HepG2 (cell line): ENCODE results near the gene DNAJA3. TPM values are rescaled to one million over a fixed set of nuclear protein-coding genes. Genes with fewer than 3 reads are reported as not detected.

Experiments
- ARID4A ChIP-seq: sonication (generic); formaldehyde crosslinking; IDR thresholded peaks from 2 replicates; pipeline ENCODE4 v1.5.0; 2020; ENCODE audit warnings: mild to moderate bottlenecking, missing genetic modification reagents, borderline replicate concordance
- ASH2L ChIP-seq: fragments of 300-600, 200-600 bp; sonication (generic); IDR thresholded peaks from 2 replicates; pipeline ENCODE4 v1.7.0; 2017; ENCODE audit warnings: low read depth, mild to moderate bottlenecking, moderate library complexity, mixed read lengths, low read length; ENCODE audit not compliant: insufficient read length
- CSRNP1 ChIP-seq: sonication (generic); formaldehyde crosslinking; IDR thresholded peaks from 2 replicates; pipeline ENCODE4 v1.8.1; 2023; ENCODE audit warnings: mild to moderate bottlenecking, missing genetic modification reagents
- EED ChIP-seq: sonication (generic); formaldehyde crosslinking; IDR thresholded peaks from 2 replicates; pipeline ENCODE4 v1.5.0; 2020; ENCODE audit warnings: mild to moderate bottlenecking, missing genetic modification reagents
- GMEB1 ChIP-seq: sonication (generic); formaldehyde crosslinking; IDR thresholded peaks from 2 replicates; pipeline ENCODE4 v1.5.1; 2020; ENCODE audit warnings: missing genetic modification reagents, mild to moderate bottlenecking, borderline replicate concordance
- HINFP ChIP-seq: sonication (generic); formaldehyde crosslinking; IDR thresholded peaks from 2 replicates; pipeline ENCODE4 v1.4.0; 2020; ENCODE audit warnings: low read depth, mild to moderate bottlenecking, missing genetic modification reagents
- HOXA3 ChIP-seq: sonication (generic); formaldehyde crosslinking; IDR thresholded peaks from 2 replicates; pipeline ENCODE4 v1.5.0; 2020; ENCODE audit warnings: missing genetic modification reagents
- LCORL ChIP-seq, 2 experiments: fragments of 450-650 bp in 1 of 2; sonication (generic) in 1 of 2; formaldehyde crosslinking in 1 of 2; IDR thresholded peaks; 2 replicates each; pipeline versions ENCODE4 v1.5.0 to v1.6.1; 2017 to 2020; ENCODE audit warnings: antibody characterized with exemption in 1 of 2, missing genetic modification reagents in 1 of 2
- NCOA5 ChIP-seq: sonication (generic); formaldehyde crosslinking; IDR thresholded peaks from 2 replicates; pipeline ENCODE4 v1.4.0; 2020; ENCODE audit warnings: missing genetic modification reagents
- RFX3 ChIP-seq: IDR thresholded peaks from 2 replicates; pipeline ENCODE4 v1.6.1; 2016; ENCODE audit warnings: missing biosample characterization, missing genetic modification reagents
- RFX5 ChIP-seq: IDR thresholded peaks from 2 replicates; pipeline ENCODE4 v1.6.1; 2011; ENCODE audit warnings: low read depth, low read length, improper control_type of control experiment
- RFXANK ChIP-seq: IDR thresholded peaks from 2 replicates; pipeline ENCODE4 v1.6.1; 2016
- SAFB2 ChIP-seq: sonication (generic); formaldehyde crosslinking; IDR thresholded peaks from 2 replicates; pipeline ENCODE4 v1.5.1; 2020; ENCODE audit warnings: missing genetic modification reagents, low read depth, mild to moderate bottlenecking, borderline replicate concordance
- SATB2 ChIP-seq: sonication (generic); formaldehyde crosslinking; IDR thresholded peaks from 2 replicates; pipeline ENCODE4 v1.5.0; 2020; ENCODE audit warnings: missing genetic modification reagents
- XRCC5 ChIP-seq: fragments of 200-400 bp; formaldehyde crosslinking; optimal IDR thresholded peaks from 2 replicates; pipeline ENCODE3; 2017; ENCODE audit warnings: mild to moderate bottlenecking, low read length
- ZBTB26 ChIP-seq: IDR thresholded peaks from 2 replicates; pipeline ENCODE4 v1.6.1; 2016; ENCODE audit warnings: missing compliant biosample characterization, missing genetic modification reagents, borderline replicate concordance
- ZFP36L2 ChIP-seq: sonication (generic); formaldehyde crosslinking; IDR thresholded peaks from 2 replicates; pipeline ENCODE4 v1.4.0; 2020; ENCODE audit warnings: missing genetic modification reagents
- ZNF317 ChIP-seq: sonication (generic); formaldehyde crosslinking; IDR thresholded peaks from 2 replicates; pipeline ENCODE4 v1.5.0; 2020; ENCODE audit warnings: mild to moderate bottlenecking, missing genetic modification reagents
- ZNF772 ChIP-seq: sonication (generic); formaldehyde crosslinking; IDR thresholded peaks from 2 replicates; pipeline ENCODE4 v1.5.0; 2020; ENCODE audit warnings: mild to moderate bottlenecking, missing genetic modification reagents
- polyA plus RNA-seq, 8 experiments: library from polyadenylated mRNA; depleted of rRNA in 3 of 8; stranded (reverse) in 7 of 8; unstranded in 1 of 8; fragments of >200 nt; fragmentation: Illumina TruSeq in 4 of 8; extraction: Trizol in 4 of 8; gene quantifications; 2 replicates each; pipeline versions ENCODE4 v1.2.1 to v1.2.3, GENCODE V29; 2011 to 2016; ENCODE audit warnings: low read depth in 4 of 8, missing spikeins in 1 of 8, mixed read lengths in 1 of 8; ENCODE audit not compliant: insufficient read depth in 1 of 8
- total RNA-seq, 5 experiments: library from RNA; depleted of rRNA; stranded (reverse); fragments of >200 nt; fragmentation: Illumina TruSeq; extraction: Trizol; gene quantifications; 2 replicates each; pipeline ENCODE4 v1.2.3, GENCODE V29; 2016; ENCODE audit warnings: low read depth in 1 of 5

Gene DNAJA3
- total and polyA plus RNA-seq, 2 of the 13 experiments (the other 11 are each of a cell fraction or from before 2014, with no cell fraction given), result 77.0 to 83.3 TPM

GRCh38 chr16:4415538-4416199 lies 10.0 kb upstream of the DNAJA3 start (continued):
- TF ChIP-seq RFX5 (no peak), SATB2 (CRISPR knock-in tag) (no peak), HOXA3 (CRISPR knock-in tag) (peak; percentile 48), NCOA5 (no peak), LCORL (IDR thresholded peaks at IDR 0.05) (no peak), LCORL (CRISPR knock-in tag; IDR thresholded peaks at IDR 0.05) (0 out of 2 replicates have a peak, but pooled peaks have one; percentile 45), XRCC5 (peak; percentile 9), ZBTB26 (no peak), RFX3 (CRISPR knock-in tag) (no peak), CSRNP1 (no peak), ZNF317 (CRISPR knock-in tag) (peak; percentile 41; the same call in 1 of the 2 replicates), RFXANK (CRISPR knock-in tag) (no peak), ZNF772 (CRISPR knock-in tag) (0 out of 2 replicates have a peak, but pooled peaks have one; percentile 5), GMEB1 (CRISPR knock-in tag) (no peak), ASH2L (peak; percentile 31), SAFB2 (0 out of 2 replicates have a peak, but pooled peaks have one; percentile 2), ARID4A (CRISPR knock-in tag) (no peak; the same call in 1 of the 2 replicates), HINFP (CRISPR knock-in tag) (no peak), ZFP36L2 (CRISPR knock-in tag) (no peak), EED (CRISPR knock-in tag) (no peak)
